ENCODE results near the gene FOSL2.

FOSL2 gene

DNA sequence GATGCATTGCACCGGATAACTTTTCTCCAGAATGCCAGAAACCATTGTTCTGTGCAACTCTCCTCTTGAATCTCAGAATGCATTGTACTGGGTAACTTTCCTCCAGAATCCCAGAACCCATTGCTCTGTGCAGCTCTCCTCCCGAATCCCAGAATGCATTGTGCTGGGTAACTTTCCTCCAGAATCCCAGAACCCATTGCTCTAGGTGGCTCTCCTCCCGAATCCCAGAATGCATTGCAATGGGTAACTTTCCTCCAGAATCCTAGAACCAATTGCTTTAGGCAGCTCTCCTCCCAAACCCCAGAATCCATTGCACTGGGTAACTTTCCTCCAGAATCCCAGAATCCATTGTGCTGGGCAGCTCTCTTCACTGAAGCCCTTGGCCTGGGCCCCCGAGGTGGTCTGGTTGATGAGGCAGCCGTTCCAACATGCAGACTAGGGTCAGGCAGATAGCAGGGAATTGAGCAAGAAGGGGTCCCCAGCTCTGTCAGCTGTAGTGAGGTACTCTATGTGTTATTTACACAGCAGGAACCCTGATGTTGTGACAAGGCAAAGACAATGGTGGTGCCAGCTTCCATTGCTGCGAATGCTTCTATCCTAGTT lies 9.4 kb downstream of the FOSL2 start:
- TF ChIP-seq, protein P1, sequence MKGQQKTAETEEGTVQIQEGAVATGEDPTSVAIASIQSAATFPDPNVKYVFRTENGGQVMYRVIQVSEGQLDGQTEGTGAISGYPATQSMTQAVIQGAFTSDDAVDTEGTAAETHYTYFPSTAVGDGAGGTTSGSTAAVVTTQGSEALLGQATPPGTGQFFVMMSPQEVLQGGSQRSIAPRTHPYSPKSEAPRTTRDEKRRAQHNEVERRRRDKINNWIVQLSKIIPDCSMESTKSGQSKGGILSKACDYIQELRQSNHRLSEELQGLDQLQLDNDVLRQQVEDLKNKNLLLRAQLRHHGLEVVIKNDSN (IDR thresholded peaks at IDR 0.05) = no peak
- no peak for TF ChIP-seq TEAD4 (IDR thresholded peaks at IDR 0.05)
- no peak for TF ChIP-seq FOXM1 (IDR thresholded peaks at IDR 0.05; ENCODE audit: borderline replicate concordance, low read depth)
- TF ChIP-seq ZBTB7A (IDR thresholded peaks at IDR 0.05; ENCODE audit: low read depth) = no peak

DNA sequence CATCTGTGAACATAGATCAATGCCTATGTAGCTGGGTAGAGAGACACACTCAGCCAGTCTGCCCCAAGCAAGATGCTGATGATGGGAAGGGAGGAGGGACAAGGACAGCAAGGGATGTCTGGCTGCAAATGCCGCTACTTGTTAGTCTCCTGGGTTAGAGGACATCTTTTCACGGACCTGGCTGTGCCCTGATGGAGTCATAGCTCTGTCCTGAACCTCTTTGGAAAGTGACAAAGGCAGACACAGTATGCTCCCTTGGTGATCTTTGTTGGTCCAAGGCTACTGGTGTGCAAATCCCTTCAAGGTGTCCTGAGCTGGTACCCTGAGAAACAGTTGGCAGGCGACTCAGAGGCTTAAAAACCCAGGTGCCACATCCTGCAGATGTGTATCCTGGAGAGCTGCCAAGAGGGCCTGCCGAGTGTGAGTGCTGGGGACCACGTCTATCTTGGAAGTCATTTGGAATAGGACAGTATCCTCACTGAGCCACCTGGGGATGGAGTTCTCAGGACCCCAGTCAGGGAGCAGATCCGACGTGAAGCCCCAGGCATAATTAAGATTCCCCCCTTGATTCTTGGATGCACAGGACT lies 10.8 kb downstream of the FOSL2 start:
- no peak for TF ChIP-seq EGR1 (IDR thresholded peaks at IDR 0.05)
- no peak for TF ChIP-seq RAD21 (IDR thresholded peaks at IDR 0.05; ENCODE audit: low read depth)
- TF ChIP-seq TCF12 (IDR thresholded peaks at IDR 0.05; ENCODE audit: low read depth) = no peak
- TF ChIP-seq, protein P1 (IDR thresholded peaks at IDR 0.05) = no peak
- no peak for TF ChIP-seq YY1 (IDR thresholded peaks at IDR 0.05; ENCODE audit: low read depth)
- TF ChIP-seq, protein P2, sequence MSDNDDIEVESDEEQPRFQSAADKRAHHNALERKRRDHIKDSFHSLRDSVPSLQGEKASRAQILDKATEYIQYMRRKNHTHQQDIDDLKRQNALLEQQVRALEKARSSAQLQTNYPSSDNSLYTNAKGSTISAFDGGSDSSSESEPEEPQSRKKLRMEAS (IDR thresholded peaks at IDR 0.05) = no peak
- TF ChIP-seq TEAD4 (IDR thresholded peaks at IDR 0.05) = no peak
- TF ChIP-seq CEBPB (IDR thresholded peaks at IDR 0.05) = no peak
- no peak for TF ChIP-seq CREB1 (IDR thresholded peaks at IDR 0.05; ENCODE audit: low read depth)
- TF ChIP-seq NFIC (IDR thresholded peaks at IDR 0.05) = no peak
- TF ChIP-seq TAF1 (IDR thresholded peaks at IDR 0.05; ENCODE audit: low read depth) = no peak
- no peak for TF ChIP-seq ZBTB7A (IDR thresholded peaks at IDR 0.05; ENCODE audit: low read depth)
- no peak for TF ChIP-seq FOXM1 (IDR thresholded peaks at IDR 0.05; ENCODE audit: borderline replicate concordance, low read depth)
- TF ChIP-seq, protein P3, sequence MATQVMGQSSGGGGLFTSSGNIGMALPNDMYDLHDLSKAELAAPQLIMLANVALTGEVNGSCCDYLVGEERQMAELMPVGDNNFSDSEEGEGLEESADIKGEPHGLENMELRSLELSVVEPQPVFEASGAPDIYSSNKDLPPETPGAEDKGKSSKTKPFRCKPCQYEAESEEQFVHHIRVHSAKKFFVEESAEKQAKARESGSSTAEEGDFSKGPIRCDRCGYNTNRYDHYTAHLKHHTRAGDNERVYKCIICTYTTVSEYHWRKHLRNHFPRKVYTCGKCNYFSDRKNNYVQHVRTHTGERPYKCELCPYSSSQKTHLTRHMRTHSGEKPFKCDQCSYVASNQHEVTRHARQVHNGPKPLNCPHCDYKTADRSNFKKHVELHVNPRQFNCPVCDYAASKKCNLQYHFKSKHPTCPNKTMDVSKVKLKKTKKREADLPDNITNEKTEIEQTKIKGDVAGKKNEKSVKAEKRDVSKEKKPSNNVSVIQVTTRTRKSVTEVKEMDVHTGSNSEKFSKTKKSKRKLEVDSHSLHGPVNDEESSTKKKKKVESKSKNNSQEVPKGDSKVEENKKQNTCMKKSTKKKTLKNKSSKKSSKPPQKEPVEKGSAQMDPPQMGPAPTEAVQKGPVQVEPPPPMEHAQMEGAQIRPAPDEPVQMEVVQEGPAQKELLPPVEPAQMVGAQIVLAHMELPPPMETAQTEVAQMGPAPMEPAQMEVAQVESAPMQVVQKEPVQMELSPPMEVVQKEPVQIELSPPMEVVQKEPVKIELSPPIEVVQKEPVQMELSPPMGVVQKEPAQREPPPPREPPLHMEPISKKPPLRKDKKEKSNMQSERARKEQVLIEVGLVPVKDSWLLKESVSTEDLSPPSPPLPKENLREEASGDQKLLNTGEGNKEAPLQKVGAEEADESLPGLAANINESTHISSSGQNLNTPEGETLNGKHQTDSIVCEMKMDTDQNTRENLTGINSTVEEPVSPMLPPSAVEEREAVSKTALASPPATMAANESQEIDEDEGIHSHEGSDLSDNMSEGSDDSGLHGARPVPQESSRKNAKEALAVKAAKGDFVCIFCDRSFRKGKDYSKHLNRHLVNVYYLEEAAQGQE (IDR thresholded peaks at IDR 0.05; ENCODE audit: low read depth) = no peak
- TF ChIP-seq EP300 (IDR thresholded peaks at IDR 0.05; ENCODE audit: borderline replicate concordance) = no peak

DNA sequence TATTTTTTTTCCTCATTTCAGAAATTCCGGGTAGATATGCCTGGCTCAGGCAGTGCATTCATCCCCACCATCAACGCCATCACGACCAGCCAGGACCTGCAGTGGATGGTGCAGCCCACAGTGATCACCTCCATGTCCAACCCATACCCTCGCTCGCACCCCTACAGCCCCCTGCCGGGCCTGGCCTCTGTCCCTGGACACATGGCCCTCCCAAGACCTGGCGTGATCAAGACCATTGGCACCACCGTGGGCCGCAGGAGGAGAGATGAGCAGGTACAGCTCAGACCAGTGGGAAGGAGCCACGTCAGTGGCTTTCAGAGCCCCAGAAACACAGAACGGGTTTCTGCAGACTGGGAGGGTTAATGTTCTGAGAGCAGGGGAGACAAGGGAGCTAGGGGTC lies 11.4 kb downstream of the FOSL2 start:
- TF ChIP-seq, protein P1 (IDR thresholded peaks at IDR 0.05) = no peak
- TF ChIP-seq, protein P3 (IDR thresholded peaks at IDR 0.05; ENCODE audit: low read depth) = no peak
- TF ChIP-seq, protein P2 (IDR thresholded peaks at IDR 0.05) = no peak
- TF ChIP-seq EGR1 (IDR thresholded peaks at IDR 0.05) (no peak), NFIC (IDR thresholded peaks at IDR 0.05) (no peak), ZBTB7A (IDR thresholded peaks at IDR 0.05; ENCODE audit: low read depth) (no peak)

DNA sequence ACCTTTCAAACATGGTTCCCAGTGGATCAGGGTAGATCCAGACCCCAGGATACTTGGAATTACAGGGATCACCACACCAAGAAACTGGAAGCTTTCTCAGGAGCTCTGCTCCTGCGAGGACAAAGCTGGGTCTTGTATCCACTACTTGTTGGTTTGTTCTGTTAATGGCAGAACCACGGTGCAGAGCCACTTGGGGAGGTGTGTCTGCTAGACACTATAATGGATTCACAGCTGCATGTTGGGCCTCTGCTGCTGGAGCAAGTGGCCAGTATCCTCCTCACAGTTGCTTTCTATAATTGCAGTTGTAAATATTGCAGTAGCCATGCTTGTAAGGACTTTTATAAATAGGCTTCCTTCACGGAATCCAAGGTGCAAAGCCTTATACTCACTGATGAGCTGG lies 12.9 kb downstream of the FOSL2 start:
- TF ChIP-seq TCF12 (IDR thresholded peaks at IDR 0.05; ENCODE audit: low read depth) (no peak), TAF1 (IDR thresholded peaks at IDR 0.05; ENCODE audit: low read depth) (no peak), EP300 (IDR thresholded peaks at IDR 0.05; ENCODE audit: borderline replicate concordance) (no peak), CEBPB (IDR thresholded peaks at IDR 0.05) (no peak)
- TF ChIP-seq, protein P1 (IDR thresholded peaks at IDR 0.05) = no peak

DNA sequence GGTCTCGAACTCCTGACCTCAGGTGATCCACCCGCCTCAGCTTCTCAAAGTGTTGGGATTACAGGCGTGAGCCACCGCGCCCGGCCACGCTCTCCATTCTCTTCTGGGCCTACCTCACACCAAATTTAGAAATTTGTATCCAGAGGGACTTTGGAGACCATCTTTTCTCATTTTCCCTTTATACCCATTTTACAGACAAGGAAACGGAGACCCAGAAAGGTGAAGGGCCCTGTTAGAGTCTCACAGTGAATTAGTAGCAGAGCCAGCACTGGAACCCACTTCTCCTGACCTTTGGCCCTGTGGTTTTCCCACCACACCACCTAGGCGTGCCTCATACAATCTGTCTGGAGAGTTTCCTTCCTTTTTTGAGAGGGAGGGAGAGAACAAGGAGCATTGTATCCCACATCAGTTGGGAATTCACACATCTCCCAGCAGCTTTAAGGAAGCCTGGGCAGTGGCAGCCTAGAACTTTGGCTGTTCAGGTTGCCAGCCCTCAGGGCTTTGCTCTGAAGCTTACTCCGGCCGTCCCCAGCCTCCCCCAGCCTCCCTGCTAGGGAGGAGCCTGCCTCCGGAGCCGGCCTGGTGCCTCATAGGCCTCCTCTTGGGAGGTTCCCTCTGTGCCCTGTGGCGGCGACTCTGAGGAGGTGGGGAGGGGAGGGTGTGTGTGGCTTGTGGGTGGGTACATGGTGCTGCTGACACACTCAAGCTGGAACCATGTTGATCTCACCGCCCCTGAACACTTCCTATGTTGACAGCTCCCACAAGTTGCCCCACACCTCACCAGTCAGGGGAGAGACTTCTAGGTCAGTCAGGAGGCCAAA lies 13.8 kb downstream of the FOSL2 start:
- no peak for TF ChIP-seq EGR1 (IDR thresholded peaks at IDR 0.05)
- no peak for TF ChIP-seq YY1 (IDR thresholded peaks at IDR 0.05; ENCODE audit: low read depth)
- no peak for TF ChIP-seq NFIC (IDR thresholded peaks at IDR 0.05)
- no peak for TF ChIP-seq TCF12 (IDR thresholded peaks at IDR 0.05; ENCODE audit: low read depth)
- TF ChIP-seq CREB1 (IDR thresholded peaks at IDR 0.05; ENCODE audit: low read depth) = no peak
- no peak for TF ChIP-seq RAD21 (IDR thresholded peaks at IDR 0.05; ENCODE audit: low read depth)
- TF ChIP-seq, protein P1 (IDR thresholded peaks at IDR 0.05) = no peak
- no peak for TF ChIP-seq EP300 (IDR thresholded peaks at IDR 0.05; ENCODE audit: borderline replicate concordance)
- TF ChIP-seq, protein P2 (IDR thresholded peaks at IDR 0.05) = no peak
- no peak for TF ChIP-seq FOXM1 (IDR thresholded peaks at IDR 0.05; ENCODE audit: borderline replicate concordance, low read depth)
- no peak for TF ChIP-seq TAF1 (IDR thresholded peaks at IDR 0.05; ENCODE audit: low read depth)
- TF ChIP-seq ZBTB7A (IDR thresholded peaks at IDR 0.05; ENCODE audit: low read depth) = no peak
- no peak for TF ChIP-seq TEAD4 (IDR thresholded peaks at IDR 0.05)
- TF ChIP-seq CEBPB (IDR thresholded peaks at IDR 0.05) = no peak
- TF ChIP-seq, protein P3 (IDR thresholded peaks at IDR 0.05; ENCODE audit: low read depth) = no peak
